Brain microvascular endothelial cell (primary cell): ENCODE measurements around the gene SLC44A3.

Experiments
- DNase-seq: peaks from one replicate; pipeline ENCODE4 v3.0.0-alpha.2; 2020
- H3K27ac ChIP-seq: fragments of 250-450 bp; sonication (Bioruptor Pico); 2 replicates; pipeline ENCODE4 v1.5.1; 2020; ENCODE audit warnings: mild to moderate bottlenecking, moderate library complexity
- H3K27me3 ChIP-seq: fragments of 250-450 bp; sonication (Bioruptor Pico); replicated peaks from 2 replicates; pipeline ENCODE4 v1.5.1; 2020; ENCODE audit warnings: mild to moderate bottlenecking
- H3K36me3 ChIP-seq: fragments of 250-450 bp; sonication (Bioruptor Pico); replicated peaks from 2 replicates; pipeline ENCODE4 v1.5.1; 2020; ENCODE audit warnings: mild to moderate bottlenecking
- H3K4me3 ChIP-seq: 2 replicates; pipeline ENCODE4 v1.5.1; 2011; ENCODE audit warnings: low read depth, mild to moderate bottlenecking, control low read depth, low read length, moderate library complexity
- in situ Hi-C: cut with HindIII; loops from 2 replicates; pipeline ENCODE4 v1.10.0; 2017; ENCODE audit warnings: low sequenced_read_pairs, low pct_ligation_motif_present
- TF ChIP-seq, protein P1 (sequence below): IDR thresholded peaks from 2 replicates; pipeline ENCODE4 v1.5.1; 2011; ENCODE audit warnings: low read depth, mild to moderate bottlenecking, moderate library complexity, low read length, control low read depth, inconsistent platforms; ENCODE audit errors: missing control alignments

SLC44A3 gene

DNA sequence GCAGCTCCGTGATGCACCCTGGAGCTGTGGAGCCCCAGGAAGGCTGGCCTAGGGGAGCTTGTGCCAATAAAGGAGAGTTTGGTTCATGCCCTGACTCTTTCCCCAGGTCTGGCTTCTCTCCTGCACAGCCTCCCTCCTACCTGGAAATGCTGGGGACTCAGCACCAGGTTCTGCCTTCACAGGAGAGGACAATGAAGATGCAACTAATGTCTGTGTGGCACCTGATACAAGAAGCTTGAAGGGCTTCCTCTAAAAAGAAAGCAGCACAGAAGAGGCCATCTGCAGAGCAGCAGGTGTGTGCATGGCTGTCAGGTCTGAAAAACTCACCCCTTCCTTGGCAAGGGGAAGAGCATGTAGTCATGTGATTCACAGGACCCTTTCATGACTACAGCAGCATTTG lies 43.7 kb upstream of the SLC44A3 start:
- Histone ChIP-seq H3K27ac (no peak overlapping the region), H3K27me3 (no peaks in the 10 kb centered on the region), H3K4me3 (no peak overlapping the region), H3K36me3 (no peaks in the 10 kb centered on the region)
- TF ChIP-seq, protein P1, sequence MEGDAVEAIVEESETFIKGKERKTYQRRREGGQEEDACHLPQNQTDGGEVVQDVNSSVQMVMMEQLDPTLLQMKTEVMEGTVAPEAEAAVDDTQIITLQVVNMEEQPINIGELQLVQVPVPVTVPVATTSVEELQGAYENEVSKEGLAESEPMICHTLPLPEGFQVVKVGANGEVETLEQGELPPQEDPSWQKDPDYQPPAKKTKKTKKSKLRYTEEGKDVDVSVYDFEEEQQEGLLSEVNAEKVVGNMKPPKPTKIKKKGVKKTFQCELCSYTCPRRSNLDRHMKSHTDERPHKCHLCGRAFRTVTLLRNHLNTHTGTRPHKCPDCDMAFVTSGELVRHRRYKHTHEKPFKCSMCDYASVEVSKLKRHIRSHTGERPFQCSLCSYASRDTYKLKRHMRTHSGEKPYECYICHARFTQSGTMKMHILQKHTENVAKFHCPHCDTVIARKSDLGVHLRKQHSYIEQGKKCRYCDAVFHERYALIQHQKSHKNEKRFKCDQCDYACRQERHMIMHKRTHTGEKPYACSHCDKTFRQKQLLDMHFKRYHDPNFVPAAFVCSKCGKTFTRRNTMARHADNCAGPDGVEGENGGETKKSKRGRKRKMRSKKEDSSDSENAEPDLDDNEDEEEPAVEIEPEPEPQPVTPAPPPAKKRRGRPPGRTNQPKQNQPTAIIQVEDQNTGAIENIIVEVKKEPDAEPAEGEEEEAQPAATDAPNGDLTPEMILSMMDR, result no peak
- in situ Hi-C loops, result loop anchor here (25.0 kb wide), 1 partner anchor 239 kb away; the partner anchor contains the start of gene F3
- no peak for DNase-seq

DNA sequence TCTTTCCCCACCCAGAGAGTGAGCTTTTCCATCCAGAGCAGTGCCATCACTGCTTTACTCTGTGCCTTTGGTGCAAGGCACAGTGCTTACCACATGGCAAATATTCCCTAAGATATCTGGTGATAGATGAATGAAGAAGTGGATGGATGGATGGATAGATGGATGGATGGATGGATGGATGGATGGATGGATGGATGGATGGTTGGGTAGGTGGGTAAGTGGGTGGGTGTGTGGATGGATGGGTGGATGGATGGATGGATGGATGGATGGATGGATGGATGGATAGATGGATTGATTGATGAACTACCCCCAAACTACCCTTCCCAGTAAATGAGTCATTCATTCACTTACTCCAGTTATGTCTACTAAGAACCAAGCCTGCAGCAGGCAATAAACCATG lies 42.9 kb upstream of the SLC44A3 start:
- H3K27me3 ChIP-seq, result no peaks in the 10 kb centered on the region
- in situ Hi-C loops, result loop anchor here (25.0 kb wide), 1 partner anchor 240 kb away; the partner anchor contains the start of gene F3

DNA sequence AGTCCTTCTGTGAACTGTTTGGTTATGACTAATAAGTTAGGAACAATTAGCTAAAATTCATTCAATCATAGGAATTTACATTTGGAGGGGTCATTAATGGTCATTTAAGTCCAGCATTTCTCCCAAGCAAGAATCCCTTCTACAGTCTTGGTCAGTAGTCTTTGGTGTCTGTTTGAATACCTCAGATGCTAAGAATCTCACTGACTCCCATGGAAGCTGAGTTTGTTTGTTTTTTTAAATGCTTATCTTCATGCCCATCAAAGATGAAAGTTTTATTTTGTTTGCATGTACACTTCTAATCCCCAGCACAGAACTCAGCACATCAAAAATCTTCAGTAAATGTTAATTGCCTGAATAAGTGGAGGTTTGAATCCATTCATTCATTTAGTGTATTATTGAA lies 41.3 kb upstream of the SLC44A3 start:
- no peak overlapping the region for H3K27ac ChIP-seq
- no peaks in the 10 kb centered on the region for H3K27me3 ChIP-seq
- in situ Hi-C loops, result loop anchor here (25.0 kb wide), 1 partner anchor 242 kb away; the partner anchor contains the start of gene F3
- H3K36me3 ChIP-seq, result no peaks in the 10 kb centered on the region
- no peak overlapping the region for H3K4me3 ChIP-seq
- TF ChIP-seq, protein P1, result no peak
- no peak for DNase-seq

More for the DNA sequence above, 42.9 kb upstream of the SLC44A3 start:
- TF ChIP-seq, protein P1, result no peak
- no peak for DNase-seq
- H3K36me3 ChIP-seq, result no peaks in the 10 kb centered on the region
- H3K27ac ChIP-seq, result no peak overlapping the region
- no peak overlapping the region for H3K4me3 ChIP-seq

DNA sequence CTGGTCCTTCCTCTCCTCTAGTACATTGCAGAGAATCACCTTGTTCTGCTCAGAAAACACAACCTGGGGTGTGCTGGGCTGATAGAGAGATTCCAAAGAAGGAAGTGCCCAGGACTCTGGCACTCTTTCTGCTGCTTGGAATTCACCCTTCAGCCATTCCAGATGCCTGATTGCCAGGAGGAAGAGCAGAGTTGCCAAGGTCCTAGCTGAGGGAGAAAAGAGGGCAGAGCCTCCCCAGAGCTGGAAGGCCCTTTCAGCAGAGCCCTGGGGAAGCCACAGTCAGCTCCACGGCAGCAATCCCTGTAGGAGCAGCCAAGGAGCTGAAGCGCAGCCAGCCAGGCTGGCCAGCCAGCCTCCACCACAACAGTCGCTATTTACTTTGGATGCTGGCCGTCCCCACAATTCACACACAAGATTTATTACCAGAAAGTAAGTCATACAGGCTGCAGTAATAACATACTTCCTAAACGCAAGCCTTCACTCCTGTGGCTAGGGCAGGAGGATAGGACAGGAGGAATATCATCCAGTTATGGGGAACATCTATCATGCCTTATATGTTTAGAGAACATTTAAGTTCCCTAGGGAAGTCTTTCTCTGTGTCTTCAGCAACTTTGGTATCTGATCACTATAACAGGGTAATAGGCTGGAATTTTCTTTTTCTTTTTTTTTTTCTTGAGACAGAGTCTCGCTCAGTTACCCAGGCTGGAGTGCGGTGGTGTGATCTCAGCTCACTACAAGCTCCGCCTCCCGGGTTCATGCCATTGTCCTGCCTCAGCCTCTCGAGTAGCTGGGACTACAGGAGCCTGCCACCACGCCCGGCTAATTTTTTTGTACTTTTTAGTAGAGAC lies 36.6 kb upstream of the SLC44A3 start:
- no peak overlapping the region for H3K4me3 ChIP-seq
- no peaks in the 10 kb centered on the region for H3K36me3 ChIP-seq
- H3K27ac ChIP-seq, result peak overlapping the region; percentile 85
- in situ Hi-C loops, result loop anchor here (25.0 kb wide), 1 partner anchor 246 kb away; the partner anchor contains the start of gene F3
- no peaks in the 10 kb centered on the region for H3K27me3 ChIP-seq
- TF ChIP-seq, protein P1, result no peak
- peak; percentile 92 for DNase-seq

DNA sequence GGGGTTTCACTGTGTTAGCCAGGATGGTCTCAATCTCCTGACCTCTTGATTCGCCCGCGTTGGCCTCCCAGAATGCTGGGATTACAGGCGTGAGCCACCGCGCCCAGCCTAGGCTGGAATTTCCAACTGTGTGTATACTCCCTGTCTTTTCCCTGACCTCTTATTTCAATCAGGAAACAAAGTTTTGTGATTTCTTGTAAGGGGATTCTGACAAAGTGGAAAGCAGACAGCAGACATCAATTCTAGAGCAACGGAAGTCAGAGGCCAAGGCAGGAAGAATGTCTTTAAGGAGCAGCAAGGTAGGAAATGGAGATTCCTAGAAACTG lies 36.0 kb upstream of the SLC44A3 start:
- in situ Hi-C loops, result loop anchor here (25.0 kb wide), 1 partner anchor 247 kb away; the partner anchor contains the start of gene F3
- H3K27ac ChIP-seq, result peak overlapping the region; percentile 85

More for the DNA sequence above, 36.0 kb upstream of the SLC44A3 start:
- TF ChIP-seq, protein P1, result no peak
- no peak for DNase-seq
- Histone ChIP-seq H3K4me3 (no peak overlapping the region), H3K36me3 (no peaks in the 10 kb centered on the region), H3K27me3 (no peaks in the 10 kb centered on the region)
